ENCODE data around the gene PSMD9.
"Not testable (repeated sequence)": the region's sequence is repeated elsewhere in the genome, so short reads cannot be mapped to it uniquely, and the experiment has no call there.

Gene PSMD9, protein sequence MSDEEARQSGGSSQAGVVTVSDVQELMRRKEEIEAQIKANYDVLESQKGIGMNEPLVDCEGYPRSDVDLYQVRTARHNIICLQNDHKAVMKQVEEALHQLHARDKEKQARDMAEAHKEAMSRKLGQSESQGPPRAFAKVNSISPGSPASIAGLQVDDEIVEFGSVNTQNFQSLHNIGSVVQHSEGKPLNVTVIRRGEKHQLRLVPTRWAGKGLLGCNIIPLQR

DNA sequence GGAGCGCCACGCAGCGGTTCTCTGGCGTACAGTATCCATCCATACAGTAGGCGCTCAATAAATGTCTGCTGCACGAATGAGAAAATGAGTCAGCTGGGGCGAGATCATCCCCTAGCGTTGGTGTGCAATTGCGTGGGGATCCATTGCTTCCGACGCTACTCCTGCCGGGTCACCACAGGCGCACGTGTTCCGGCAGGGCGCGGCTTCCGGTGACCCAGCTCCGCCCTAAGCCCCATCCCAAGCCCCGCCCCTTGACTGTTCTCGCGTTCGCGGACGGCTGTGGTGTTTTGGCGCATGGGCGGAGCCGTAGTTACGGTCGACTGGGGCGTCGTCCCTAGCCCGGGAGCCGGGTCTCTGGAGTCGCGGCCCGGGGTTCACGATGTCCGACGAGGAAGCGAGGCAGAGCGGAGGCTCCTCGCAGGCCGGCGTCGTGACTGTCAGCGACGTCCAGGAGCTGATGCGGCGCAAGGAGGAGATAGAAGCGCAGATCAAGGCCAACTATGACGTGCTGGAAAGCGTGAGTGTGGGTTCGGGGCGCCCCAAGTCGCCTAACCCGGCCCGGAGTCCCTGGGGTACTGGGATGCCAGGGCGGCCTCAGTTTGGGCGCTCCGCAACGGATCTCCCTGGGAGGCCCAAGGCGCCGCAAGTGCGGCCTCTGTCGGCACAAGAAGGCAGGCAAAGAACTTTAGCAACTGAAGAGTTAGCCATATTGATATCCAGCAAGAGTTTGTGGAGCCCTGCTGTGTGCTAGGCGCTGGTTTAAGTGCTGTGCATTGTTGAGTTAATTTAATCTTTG is at the start of gene PSMD9:
Gene PSMD9 (plus strand): TSS at position 313 of the 796 bp plus-strand sequence. CDS start 67 bp downstream, at position 380.
- DNase-seq, result peak; percentile 98

DNA sequence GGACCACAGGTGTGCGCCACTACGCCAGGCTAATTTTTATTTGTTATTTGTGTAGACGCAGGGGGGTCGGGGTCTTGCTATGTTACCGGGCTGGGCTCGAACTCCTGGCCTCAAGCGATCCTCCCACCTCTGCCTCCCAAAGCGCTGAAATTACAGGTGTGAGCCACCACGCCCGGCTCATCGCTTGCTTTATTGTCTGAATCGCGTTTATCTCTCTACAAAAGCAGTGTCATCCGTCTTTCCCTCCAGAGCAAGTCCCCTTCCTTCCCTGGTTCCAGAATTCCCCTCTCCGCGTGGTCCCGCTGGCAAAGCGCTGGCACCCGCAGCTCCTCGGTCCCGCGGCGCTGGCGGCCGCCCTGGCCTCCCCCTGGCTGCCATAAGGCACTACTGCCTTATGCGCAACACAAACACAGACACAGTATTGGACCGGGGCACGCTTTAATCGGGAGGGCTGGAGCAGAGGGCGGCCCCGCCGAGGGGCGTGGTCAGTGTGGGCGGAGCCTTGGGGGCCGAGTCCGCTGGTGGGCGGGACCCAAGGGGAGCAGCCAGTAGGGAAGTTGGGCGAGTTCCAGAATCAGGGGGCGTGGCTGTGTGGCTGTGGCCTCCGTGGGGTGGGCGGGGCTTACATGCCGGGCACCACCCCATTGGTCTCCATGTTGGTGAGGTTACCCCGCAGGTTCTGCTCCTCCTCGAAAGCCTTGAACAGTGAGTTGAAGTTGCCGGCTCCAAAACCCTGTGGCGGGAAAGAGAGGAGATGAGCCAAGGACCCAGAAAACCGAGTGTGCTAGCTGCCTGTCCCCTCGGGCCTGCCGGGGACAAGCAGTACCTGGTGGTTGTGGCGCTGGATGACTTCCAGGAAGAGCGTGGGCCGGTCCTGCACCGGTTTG is 49.2 kb upstream of the PSMD9 start:
- DNase-seq, result peak; percentile 98

DNA sequence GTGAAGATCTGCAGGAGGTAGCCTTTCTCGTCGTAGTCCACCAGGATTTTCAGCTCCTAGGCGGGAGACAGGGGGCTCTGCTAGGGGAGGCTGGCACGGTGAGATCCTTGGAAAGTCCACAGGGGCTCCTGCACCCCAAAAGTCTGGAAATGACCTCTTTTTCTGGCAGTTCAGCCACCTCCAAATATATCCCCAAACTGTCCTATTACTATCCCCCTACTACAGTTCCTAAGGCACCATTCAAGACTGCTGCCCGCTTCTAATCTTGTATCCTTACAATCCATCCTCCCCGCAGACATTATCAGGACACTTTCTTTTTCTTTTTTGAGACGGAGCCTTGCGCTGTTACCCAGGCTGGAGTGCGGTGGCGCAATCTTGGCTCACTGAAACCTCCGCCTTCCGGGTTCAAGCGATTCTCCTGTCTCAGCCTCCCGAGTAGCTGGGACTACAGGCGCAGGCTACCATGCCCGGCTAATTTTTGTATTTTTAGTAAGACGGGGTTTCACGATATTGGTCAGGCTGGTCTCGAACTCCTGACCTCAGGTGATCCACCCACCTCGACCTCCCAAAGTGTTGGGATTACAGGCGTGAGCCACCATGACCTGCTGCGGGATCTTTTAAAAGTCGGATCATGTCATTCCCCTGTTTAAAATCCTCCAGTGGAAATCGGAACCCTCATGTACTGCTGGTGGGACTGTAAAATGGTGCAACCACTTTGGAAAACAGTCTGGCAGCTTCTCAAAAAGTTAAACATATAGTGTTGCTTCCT is 48.4 kb upstream of the PSMD9 start:
- no peak for DNase-seq

DNA sequence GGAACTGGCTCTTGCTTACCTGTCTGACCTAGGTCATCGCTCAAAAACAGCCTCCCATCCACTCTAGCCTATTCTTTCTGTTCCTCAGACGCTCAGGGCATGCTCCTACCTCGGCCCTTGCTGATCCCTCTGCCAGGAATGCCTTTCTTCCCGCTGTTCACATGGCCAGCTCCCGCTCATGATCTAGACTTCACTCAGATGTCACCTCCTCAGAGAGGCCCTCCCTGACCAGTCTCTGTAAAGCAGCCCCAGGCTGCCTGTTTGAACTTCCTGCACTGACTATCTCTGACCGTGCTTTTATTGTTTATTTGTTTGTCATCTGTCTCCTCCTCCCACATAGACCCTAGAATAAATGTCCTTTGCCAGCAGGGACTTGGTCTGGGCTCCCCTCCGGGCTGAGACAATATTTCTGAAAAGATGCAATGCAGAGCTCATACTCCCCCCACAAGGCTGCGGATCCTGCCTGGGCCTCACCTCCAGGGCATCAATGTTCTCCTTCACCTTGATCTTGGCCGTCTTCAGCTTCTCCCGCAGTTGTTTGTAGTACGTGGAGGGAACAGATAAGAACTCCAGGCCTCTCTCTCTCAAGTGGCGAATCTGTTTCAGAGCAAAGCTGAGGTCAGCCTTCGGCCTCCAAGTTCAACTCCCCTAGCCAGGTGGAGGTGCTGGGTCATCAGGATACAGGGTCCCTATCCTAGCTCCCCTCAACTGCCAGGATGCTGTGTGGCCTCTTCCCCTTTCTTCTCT is 45.2 kb upstream of the PSMD9 start:
- no peak for DNase-seq

DNA sequence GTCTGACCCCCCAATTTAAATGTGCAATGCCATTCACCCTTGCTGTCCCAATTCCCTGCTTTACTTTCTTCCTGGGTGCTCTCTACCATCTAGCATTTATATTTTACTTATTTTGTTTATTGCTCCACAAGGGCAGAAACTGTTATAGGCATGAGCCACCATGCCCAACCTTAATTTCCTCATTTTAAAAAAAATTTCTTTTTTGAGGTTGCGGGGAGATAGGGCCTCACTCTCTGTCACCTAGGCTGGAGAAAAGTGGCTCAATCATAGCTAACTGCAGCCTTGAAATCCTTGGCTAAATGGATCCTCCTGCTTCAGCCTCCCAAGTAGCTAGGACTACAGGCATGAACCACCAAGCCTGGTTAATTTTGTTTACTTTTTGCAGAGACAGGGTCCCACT is 42.9 kb upstream of the PSMD9 start:
- DNase-seq, result no peak

DNA sequence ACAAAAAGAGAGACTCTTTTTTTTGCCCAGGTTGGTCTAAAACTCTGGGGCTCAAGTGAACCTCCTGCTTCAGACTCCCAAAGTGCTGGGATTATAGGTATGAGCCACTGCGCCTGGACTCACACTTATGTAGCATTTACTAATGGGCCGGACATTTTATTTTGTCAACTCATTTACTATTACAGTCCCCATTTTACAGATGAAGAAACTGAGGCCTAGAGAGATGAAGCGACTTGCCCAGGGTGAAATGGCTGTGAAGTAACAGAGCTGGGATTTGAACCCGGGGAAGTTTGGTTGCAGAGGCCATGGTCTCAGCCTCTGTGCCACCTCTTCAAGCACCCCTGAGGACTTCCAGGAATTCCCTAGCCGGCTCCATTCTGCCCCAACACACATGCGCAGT is 39.4 kb upstream of the PSMD9 start:
- no peak for DNase-seq

DNA sequence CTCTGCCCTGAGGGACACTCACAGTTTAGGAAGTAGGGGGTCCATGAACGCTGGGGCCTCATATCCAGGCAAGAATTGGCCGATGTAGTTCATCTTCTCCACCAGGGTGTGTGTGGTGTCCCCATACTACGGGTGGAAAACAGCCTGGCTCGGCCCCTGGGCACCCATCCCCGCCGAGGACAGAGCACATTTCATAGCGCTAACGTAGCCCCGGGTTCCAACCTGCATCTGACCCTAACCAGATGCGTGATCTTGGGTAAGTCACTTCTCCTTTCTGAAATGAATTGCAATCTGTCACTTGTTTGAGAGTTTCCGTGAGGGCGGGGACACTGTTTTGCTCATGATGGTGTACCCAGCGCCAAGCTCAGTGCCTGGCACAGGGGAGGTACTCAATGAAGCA is 38.9 kb upstream of the PSMD9 start:
- no peak for DNase-seq

DNA sequence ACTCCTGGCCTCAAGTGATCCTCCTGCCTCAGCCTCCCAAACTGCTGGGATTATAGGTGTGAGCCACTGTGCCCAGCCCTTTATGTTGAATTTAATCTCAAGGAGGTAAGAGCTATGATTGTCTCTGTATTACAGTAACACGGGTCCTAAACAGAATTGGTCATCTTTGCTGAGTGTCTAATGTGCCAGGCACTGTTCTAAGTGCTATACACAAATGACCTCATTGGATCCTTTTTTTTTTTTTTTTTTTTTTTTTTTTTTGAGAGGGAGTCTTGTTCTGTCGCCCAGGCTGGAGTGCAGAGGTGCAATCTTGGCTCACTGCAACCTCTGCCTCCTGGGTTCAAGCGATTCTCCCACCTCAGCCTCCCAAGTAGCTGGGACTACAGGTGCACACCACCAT is 36.2 kb upstream of the PSMD9 start:
- not testable (repeated sequence) for DNase-seq

DNA sequence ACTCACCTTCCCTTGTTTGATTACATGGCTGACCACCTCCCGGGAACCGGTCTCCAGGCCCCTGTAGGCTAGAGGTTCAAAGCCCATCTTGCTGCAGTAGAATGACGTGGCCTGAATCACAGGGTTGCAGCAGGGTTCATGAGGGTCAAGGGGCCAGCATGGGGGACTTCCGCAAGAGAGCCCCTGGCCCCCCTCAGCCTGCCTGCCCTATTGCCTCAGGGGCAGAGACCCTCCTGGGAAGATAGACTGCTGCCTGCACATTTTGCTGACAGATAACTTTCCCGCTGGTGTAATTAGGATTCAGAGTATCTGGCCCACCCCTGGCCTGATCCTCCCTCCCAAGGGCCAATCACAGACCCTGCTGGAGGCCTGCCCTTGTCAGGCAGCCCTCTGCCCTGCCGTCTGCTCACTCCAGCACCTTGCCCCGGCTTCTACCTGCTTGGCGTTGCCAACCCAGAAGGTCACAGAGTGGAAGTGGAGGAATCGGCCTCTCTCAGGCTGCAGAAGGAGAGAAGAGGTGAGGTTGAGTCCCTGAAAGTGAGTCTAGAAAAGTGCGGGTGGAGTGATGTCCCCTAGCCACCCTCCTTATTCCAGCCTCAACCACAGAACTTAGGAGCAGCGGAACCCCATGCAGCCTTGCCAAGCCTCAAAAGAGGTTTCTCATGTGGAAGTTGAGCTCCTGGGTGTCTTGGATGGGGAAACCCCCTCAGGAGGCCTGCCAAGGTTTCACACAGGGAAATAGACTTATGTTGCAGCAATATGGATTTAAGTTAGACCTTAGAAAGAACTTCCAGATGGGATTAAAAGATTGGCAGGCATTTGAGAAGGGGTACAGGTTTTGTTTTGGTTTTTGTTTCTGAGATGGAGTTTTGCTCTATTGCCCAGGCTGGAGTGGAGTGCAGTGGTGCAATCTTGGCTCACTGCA is 31.0 kb upstream of the PSMD9 start:
- DNase-seq, result no peak

DNA sequence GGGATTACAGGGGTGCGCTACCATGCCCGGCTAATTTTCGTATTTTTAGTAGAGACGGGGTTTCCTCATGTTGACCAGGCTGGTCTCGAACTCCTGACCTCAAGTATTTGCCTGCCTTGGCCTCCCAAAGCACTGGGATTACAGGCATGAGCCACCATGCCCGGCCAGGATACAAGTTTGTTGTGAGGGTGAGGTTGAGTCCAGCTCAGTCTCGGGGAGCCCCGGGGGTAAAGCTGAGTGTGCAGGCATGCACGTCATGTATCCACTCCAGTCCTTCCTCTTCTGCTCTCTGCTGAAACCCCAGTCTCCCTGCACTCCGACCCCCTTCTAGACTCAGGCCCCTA is 30.3 kb upstream of the PSMD9 start:
- no peak for DNase-seq

DNA sequence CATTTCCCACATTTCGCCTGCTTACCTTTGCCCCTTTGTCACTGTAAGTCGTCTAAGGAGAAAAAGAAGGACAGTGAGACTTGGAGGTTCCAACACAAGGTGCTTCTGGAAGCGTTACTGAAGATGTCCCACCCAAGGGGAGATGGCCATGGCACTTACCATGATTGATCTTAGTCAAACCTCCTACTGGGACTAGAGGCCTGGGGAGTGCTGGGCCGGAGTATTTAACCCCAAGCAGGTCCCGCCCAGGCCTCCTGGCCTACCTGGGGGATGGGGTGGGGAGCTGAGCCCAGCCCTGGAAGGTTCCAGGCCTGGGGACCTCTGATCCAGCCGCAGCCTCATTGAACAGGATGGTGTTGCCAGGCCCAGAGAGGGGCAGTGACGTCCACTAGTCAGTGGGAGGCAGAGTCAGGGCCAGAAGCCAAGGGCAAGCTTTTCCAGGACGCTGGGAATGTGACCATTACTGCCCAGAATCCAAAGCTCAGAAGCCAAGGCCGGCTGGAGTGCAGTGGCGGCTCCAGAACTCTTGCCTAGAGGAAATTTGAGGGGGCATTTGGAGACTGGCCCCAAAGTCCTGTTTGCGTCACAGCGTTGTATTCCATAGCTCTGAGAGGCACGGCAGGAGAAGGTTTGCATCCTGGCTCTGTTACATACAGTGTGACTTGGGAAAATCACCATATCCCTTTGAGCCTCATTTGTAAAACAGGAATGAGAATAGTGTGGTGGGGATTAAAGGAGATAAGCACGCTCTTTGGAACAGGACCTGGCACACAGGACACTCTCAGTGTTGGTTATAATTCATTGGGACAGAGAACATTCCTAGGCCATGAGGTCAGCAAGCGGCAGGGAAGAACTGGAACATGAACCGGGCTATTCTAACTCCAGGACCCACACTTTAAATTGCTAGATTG is 29.7 kb upstream of the PSMD9 start, which contains the start of gene HPD:
Gene HPD (minus strand): TSS at position 198 of the 911 bp plus-strand sequence. CDS start 36 bp downstream, at position 162.
- peak; percentile 78 for DNase-seq

DNA sequence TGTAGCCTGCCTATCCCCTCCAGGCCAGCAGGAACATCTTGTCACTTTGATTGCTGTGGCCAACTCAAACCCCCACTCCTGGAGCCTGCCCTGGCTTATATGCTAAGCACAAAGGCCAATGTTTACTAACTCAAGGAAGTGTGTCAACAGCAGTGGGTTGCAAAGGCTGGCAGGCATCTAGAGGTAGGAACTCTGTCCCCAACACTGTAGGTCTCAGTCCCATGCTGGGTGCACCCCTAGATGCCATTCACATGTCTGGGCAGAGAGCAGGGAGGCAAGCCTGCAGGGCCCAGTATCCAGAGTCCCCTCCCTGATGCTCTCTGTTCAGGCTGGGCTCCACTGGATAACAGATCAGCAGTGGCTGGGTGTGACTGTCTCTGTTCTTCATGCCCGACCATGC is 28.3 kb upstream of the PSMD9 start:
- no peak for DNase-seq

DNA sequence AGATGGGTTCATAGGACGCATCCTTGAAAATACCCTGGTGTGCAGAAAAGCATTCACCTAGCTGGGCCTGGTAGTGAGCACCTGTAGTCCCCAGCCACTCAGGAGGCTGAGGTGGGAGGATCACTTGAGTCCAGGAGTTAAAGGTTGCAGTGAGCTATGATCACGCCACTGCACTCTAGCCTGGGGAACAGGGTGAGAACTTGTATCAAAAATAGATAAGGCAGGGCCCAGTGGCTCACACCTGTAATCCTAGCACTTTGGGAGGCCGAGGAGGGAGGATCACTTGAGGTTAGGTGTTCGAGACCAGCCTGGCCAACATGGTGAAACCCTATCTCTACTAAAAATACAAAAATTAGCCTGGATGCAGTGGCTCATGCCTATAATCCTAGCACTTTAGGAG is 27.9 kb upstream of the PSMD9 start:
- not testable (repeated sequence) for DNase-seq

DNA sequence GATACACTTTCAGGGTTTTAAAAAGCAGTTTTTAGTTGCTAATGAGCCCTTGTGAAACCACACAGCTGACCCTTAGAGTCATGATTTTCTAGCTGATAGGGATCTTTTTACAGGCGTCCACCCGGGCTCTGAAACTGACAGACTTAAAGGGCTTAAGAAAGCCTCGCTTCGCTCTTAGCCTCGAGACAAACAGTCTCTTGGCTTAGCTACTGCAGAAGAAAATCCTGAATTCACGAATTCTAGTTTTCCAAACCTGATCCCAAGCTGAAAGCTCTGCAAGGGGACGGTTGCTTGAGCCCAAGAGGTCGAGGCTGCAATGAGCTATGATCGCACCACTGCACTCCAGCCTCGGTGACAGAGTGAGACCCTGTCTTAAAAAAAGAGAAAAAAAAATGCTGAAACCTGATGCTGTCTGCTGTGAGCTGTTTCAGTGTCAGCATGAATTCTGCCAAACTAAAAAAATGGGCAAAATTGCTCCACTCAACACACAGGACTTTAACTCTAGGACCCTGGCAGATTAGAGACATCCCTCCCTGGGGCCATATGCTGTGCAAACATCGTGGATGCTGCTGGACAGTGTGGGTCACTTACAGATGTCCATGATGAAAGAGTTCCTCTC is 26.8 kb upstream of the PSMD9 start:
- DNase-seq, result peak; percentile 19

DNA sequence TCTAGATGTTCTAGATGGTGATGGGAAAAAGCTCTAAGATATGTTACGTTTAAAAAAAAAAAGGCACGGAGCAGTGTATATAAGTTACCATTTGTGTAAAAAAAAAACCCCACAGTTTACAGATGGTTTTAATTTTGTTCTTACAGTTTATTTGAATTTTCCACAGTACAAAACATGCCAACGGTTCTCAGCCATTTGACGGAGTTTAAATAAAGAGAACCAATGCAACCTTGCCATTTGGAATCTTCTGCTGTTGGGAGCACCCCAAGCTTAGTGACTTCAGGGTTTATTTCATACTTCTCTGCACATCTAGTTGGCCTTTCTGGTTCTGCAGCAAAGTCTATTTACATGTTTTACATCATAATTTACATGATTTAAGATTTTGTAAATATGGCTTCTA is 22.3 kb upstream of the PSMD9 start:
- peak; percentile 23 for DNase-seq

DNA sequence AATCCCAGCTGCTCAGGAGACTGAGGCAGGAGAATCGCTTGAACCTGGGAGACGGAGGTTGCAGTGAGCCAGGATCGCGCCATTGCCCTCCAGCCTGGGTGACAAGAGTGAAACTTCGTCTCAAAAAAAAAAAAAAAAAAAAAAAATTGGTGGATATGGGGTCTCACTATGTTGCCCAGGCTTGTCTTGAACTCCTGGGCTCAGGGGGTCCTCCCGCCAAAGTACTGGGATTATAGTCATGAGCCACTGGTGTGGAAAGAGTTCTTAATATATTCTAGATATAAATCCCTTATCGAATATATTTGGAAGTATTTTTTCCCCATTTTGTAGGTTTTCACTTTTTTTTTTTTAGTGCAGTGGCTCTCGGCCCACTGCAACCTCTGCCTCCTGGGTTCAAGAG is 19.4 kb upstream of the PSMD9 start:
- not testable (repeated sequence) for DNase-seq

DNA sequence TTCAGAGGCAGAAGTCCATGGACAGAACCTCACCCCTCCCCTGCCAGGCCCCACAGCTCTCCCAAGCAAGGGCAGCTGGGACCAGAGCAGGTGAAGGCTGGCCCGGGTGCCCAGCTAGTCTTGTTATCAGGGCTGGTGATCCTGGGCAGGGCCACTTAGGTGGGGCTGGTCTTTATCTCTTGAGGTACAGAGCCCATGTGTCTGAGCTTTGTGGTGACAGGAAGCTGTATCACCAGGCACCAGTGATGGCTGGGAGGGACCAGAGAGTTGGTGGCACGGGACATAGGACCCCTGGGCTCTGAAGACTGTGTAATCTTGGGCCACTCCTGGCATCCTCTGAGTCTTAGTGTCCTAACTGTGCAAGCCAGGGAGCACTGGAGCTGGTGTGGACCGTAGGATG is 17.1 kb upstream of the PSMD9 start:
- DNase-seq, result no peak

DNA sequence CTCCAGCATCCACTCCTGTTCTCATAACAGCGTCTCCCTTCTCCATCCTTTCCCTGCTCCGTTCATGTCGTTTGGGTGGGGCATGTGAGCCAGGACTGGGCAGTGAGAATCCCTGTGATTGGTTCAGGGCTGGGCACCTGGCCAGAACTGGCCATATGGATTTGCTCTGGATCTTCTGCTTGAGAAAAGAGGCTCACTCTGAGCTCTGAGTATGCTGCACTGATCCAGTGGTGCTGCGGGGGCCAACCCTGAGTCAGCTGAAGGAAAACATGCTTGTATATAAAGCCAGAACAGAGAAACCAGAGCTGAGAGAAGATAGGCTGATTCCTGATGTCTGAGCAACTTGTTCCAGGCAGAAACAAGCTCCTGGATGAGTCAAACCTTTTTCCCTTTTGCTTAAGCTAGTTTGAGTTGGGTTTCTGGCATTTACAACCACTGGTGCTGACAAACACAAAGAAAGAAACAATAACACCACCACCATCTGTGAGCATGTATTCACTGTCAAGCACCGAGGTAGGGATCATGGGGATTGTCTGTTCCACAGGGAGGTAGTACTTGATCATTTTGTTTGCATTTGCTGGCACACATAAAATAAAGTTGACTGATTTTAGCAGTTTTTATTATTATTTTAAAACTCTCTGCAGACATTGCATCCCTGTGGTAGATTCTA is 15.9 kb upstream of the PSMD9 start:
- DNase-seq, result peak; percentile 92

DNA sequence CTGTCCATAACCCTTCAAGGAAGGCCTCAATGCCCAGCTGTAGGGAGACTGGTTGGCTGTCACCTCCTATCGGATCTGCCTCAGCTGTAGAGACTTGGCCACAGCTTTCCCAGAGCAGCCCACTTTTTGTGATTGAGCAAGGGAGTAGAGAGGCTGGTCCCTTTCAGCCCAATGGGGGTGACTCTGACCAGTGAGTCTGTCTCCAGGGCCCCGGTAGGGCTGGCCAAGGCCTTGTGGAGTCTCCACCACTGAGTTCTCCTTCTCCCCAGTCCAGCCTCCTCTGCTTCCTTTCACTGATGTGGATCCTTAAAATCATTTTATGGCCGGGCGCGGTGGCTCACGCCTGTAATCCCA is 15.4 kb upstream of the PSMD9 start:
- no peak for DNase-seq

Data from fibroblast of skin of right quadriceps (primary cell).